HT1080 (cell line): Measurements from ENCODE around the gene ABHD1. TPM values are rescaled to one million over a fixed set of nuclear protein-coding genes. Genes with fewer than 3 reads are reported as not detected.

ENCODE experiments used
- DNase-seq: peaks from one replicate; pipeline ENCODE4 v3.0.0-alpha.2; 2015; ENCODE audit warnings: low read depth
- total RNA-seq: library from RNA; depleted of rRNA; stranded (reverse); fragments of >200 nt; shearing (Covaris generic); gene quantifications from 2 replicates; pipeline ENCODE4 v1.2.3, GENCODE V29; 2014

Gene ABHD1
- total RNA-seq, 1 experiment from 2014 or later: not detected

- no peak for DNase-seq
These were observed 36.7 kb upstream of the ABHD1 start, which contains the start of gene KHK for GRCh38 chr2:27086724-27087593. Gene KHK (plus strand): TSS chr2:27086772. CDS start chr2:27087260, 488 bp downstream.

DNA sequence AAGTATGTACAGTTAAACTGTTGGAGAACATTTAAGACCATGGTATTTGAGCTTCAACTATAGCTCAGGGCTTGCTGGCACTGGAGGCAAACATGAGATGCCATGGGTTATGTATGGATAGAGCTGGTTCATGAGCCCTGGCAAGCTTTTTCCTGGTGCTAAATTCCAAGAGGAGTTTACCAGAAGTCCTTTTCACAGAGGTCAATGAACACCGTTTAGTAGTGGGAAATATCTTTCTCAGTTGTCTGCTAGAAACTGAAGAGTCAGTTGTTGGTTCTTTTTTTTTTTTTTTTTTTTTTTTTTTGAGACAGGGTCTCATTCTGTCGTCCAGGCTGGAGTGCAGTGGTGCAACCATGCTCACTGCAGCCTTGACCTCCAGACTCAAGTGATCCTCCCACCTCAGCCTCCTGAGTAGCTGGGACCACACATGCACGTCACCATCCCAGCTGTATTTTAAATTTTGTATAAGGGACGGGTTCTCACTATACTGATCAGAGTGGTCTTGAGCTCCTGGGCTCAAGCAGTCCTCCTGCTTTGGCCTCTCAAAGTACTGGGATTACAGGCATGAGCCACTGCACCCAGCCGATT, 35.7 kb upstream of the ABHD1 start:
- DNase-seq: no peak

DNA sequence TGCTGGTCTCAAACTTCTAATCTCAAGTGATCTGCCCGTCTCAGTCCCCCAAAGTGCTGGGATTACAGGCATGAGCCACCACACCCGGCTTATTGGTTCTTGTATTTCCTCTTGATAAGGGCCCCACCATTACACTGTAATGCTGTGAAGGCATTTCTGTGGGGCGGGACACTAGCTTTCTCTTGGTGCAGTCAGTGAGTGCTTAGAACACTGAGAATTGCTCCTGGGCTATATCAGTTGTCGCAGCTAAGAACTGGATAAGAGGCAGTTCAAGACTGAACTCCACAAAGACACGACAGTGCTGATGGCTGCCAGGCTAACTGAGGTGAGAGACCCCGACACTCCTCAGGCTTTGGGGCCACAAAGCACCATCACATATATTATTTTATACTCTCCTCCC, 35.0 kb upstream of the ABHD1 start:
- no peak for DNase-seq

GRCh38 chr2:27089111-27089954, 34.3 kb upstream of the ABHD1 start:
- DNase-seq: no peak

- DNase-seq: no peak
These were observed 31.6 kb upstream of the ABHD1 start for GRCh38 chr2:27091746-27092695.

DNA sequence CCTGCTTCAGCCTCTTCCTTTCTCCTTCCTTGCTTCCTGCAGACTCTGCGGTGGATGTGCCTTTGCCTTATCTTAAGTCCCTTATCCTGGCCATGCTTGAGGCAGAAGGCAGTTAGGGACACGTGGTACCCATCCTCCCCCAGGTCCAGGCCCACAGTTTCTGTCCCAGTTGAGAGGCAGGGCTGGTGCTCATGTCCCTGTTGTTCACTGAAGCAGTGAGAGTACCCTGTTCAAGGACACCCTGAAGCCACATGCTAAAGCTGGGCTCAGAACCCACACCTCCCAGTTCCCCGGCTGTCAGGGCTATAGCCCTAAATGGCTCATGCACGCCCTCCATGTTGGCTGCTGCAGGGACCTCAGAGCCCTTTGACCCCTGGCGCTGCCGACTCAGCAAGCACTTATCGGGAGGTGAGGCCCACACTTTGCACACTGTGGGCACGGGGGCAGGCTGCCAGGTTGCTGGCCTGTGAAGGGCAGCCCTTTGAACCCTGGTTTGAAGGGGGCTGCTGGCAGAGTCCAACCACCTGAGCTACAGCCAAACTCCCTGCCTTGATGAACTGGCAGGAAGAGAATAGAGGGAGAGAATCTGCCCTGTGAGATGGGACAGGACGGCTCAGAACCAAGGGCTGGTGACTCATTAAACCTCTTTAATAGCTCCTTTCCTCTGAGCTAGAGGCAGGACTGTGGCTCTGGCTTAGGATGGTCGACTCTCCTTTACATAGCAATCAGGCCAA, 30.8 kb upstream of the ABHD1 start:
- no peak for DNase-seq

GRCh38 chr2:27093430-27094352, 29.9 kb upstream of the ABHD1 start:
- no peak for DNase-seq

- no peak for DNase-seq
These were observed 29.1 kb upstream of the ABHD1 start for GRCh38 chr2:27094353-27094984.

- DNase-seq: no peak
These were observed 28.2 kb upstream of the ABHD1 start for GRCh38 chr2:27095427-27095744.

DNA sequence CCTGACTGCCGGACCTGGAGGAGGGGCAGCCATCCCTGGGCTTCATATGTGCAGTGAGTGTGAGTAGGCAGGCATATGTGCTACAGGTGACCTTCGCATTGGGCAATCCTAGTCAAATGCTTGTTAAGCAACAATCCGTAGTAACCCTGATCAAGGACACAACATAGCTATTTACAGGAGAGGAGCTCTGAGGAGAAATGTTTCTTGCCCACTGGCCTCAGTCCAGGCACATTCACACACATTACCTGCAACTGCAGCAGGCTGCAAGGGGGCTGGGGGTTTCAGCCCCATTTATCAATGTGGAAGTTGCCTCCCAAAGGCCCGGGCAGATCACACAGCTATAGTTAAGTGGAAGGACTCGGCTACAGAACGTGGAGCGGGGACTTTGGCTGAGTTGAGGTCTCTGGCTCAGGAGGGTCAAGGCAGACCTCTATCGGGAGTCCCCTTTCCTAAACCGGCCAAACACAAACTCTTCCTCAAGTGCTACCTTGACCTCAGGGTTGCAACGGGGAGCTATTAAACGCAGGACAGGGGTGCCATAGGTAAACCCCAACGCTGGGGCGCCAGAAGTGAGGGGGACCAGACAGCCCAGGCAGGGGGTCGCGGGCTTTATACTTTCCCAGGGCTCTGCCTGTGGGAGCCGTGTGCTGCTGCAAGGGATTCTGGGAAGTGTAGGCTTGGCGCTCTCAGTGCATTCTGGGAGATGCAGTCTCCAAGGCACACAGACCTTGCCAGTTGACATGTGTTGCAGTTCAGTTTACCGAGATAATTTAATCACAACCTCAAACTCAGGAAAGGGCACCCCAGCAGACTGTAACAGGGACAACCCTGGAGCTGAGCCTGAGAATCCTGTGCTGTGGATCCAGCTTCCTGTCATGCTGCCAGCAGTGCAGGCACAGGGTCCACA, 27.6 kb upstream of the ABHD1 start:
- DNase-seq: peak; percentile 52

DNA sequence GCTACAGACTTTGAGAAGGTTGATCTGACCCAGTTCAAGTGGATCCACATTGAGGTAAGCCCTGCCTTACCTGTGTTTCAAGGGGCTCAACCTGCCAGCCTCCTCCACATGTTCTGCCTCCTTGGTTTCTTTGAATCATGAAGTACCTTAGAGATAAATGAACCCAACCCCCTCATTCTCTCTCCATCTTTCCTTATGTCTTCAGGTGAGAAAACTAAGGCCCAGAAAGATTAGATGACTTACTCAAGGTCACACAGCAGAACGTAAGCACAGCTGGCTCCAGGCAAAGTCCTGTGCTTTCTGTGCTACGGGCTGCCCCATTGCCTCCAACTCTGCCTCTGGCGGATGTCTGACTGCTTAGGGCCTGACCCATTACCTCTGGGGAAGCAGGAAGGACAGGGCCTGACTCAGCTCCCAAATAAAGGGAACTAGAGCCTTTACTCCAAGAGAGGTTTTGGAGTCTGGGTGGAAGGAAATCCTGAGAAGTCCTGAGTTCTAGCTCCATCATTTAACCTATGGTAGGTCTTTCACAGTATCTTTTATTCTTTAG, 26.8 kb upstream of the ABHD1 start:
- DNase-seq: no peak

DNA sequence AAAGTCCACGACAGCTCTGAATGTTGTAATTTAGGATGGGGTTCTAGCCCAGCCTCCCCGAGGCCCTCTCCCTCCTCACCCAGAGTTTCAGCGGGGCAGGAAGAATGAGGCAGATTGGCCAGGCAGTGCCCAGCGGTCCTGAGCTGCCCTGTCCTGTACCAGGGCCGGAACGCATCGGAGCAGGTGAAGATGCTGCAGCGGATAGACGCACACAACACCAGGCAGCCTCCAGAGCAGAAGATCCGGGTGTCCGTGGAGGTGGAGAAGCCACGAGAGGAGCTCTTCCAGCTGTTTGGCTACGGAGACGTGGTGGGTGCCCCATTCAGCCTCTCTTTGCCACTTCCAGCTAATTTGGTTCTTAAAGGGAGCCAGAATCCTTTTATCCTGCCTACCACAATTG, 26.3 kb upstream of the ABHD1 start:
- no peak for DNase-seq

- DNase-seq: no peak
These were observed 24.2 kb upstream of the ABHD1 start for GRCh38 chr2:27099334-27099955.

DNA sequence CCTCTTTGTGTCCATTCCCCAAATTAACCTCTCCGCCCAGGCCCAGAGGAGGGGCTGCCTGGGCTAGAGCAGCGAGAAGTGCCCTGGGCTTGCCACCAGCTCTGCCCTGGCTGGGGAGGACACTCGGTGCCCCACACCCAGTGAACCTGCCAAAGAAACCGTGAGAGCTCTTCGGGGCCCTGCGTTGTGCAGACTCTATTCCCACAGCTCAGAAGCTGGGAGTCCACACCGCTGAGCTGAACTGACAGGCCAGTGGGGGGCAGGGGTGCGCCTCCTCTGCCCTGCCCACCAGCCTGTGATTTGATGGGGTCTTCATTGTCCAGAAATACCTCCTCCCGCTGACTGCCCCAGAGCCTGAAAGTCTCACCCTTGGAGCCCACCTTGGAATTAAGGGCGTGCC, 23.6 kb upstream of the ABHD1 start:
- no peak for DNase-seq

- no peak for DNase-seq
These were observed 21.3 kb upstream of the ABHD1 start for GRCh38 chr2:27102329-27102728.

DNA sequence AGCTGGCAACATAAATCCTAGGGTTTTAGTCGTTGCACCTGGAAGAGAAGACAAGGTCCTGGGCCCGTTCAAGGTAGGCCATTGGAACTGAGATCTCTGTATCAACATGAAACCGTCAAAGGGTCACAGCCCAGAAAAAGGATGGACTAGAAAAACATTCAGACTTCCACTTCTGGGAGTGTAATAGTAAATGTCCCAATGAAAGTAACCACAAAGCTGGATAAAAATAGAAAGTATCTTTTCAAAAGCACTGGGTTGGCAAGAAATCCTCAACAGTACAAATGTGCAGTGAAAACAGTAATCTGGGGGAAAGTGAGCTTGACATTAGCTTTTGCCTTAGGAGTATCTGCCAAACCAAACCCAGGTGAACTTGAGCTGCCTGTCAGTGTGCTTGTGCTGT, 17.6 kb upstream of the ABHD1 start:
- no peak for DNase-seq

DNA sequence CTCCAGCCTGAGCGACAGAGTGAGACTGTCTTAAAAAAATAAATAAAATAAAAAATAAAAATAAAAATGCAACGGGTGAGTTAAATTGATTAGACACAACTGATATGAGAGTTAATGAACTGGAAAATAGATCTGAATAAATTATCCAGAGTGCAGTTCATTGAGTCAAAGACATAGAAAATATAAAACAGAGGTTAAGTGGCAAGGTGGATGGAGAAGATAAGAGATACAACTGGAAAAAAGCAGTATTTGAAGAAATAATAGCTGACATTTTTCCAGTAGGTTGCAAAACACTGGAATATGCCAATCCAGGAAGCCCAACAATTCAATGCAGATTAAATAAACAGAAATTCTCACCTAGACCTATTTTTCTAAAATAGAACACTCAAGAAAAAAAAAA, 15.4 kb upstream of the ABHD1 start:
- no peak for DNase-seq
